B cell (primary cell): ENCODE measurements around the gene DLG2.

Experiments
- EZH2 ChIP-seq: IDR thresholded peaks from 2 replicates; pipeline ENCODE4 v1.6.1; 2012; ENCODE audit warnings: borderline replicate concordance, low read depth, mild to moderate bottlenecking, moderate library complexity, low read length; ENCODE audit not compliant: insufficient read depth, poor library complexity, severe bottlenecking
- TF ChIP-seq, protein P1 (sequence below): fragments of 200-600 bp; IDR thresholded peaks from one replicate; pipeline ENCODE4 v1.8.0; 2022; ENCODE audit warnings: antibody characterized with exemption, mild to moderate bottlenecking

DNA sequence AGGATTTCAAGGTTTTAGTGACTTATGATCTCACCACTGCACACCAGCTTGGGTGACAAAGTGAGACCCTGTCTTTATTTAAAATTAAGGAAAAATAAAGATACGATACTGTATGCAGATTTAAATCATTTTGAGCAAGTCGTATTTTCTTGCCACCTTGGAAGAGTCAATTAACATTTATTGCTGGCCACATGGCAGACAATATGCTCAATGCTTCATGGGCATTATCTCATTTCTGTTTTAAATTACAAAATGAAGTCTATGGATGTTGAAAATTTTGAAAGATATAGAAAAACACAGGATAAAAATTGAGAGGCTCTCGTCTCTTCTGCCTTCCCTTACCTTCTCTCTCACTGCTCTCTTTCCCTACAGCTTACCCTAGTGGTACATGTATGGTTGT lies 1992.0 kb downstream of the DLG2 start:
- TF ChIP-seq, protein P1, sequence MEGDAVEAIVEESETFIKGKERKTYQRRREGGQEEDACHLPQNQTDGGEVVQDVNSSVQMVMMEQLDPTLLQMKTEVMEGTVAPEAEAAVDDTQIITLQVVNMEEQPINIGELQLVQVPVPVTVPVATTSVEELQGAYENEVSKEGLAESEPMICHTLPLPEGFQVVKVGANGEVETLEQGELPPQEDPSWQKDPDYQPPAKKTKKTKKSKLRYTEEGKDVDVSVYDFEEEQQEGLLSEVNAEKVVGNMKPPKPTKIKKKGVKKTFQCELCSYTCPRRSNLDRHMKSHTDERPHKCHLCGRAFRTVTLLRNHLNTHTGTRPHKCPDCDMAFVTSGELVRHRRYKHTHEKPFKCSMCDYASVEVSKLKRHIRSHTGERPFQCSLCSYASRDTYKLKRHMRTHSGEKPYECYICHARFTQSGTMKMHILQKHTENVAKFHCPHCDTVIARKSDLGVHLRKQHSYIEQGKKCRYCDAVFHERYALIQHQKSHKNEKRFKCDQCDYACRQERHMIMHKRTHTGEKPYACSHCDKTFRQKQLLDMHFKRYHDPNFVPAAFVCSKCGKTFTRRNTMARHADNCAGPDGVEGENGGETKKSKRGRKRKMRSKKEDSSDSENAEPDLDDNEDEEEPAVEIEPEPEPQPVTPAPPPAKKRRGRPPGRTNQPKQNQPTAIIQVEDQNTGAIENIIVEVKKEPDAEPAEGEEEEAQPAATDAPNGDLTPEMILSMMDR = no peak
- TF ChIP-seq EZH2 = no peak
